GM18909 (cell line): ENCODE measurements around the gene FBXO42.

ENCODE experiments used
- ATAC-seq: cut with Tn5 transposase; IDR thresholded peaks from one replicate; pipeline ENCODE4 v1.9.1; 2021; ENCODE audit warnings: mild to moderate bottlenecking; ENCODE audit not compliant: unreplicated experiment, poor library complexity

Gene FBXO42

DNA sequence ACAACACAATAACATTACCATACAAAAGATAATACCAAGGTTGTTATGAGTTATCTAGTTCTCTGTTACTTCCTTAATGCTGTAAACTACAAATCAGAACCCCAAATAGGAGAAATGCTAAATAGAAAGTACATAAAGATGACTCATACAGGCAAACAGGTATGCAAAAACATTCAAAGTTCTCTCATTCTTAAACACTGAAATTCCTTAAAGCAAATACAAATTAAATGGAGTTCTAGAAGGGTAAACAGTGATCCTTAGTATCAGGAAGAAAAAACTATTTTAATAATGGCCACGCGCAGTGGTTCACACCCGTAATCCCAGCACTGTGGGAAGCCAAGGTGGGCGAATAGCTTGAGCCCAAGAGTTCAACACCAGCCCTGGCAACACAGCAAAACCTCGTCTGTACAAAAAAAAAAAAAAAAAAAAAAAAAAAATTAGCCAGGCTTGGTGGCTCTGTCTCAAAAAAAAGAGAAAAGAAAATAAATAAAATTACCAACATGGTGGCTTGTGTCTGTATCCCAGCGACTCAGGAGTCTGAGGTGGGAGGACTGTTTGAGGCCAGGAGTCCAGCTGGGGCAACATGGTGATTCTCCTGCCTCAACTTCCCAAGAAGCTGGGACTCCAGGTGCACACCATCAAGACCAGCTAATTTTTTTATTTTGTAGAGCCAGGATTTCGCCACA, 17.5 kb downstream of the FBXO42 start:
- no peak for ATAC-seq

GRCh38 chr1:16326833-16327404, 25.4 kb downstream of the FBXO42 start:
- no peak for ATAC-seq

DNA sequence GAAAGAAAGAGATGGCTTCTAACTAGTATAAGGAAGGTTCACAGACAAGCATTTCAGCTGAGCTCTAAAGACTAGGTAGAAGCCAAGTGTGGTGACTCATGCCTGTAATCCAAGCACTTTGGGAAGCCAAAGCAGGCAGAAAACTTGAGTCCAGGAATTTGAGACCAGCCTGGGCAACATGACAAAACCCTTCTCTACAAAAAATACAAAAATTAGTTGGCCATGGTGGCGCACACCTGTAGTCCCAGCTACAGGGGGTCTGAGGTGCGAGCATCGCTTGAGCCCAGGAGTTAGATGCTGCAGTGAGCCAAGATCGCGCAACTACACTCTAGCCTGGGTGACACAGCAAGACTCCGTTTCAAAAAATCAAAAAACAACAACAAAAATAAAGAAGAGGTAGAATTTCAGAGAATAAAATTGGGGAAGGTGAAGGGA, 27.8 kb downstream of the FBXO42 start:
- no peak for ATAC-seq

DNA sequence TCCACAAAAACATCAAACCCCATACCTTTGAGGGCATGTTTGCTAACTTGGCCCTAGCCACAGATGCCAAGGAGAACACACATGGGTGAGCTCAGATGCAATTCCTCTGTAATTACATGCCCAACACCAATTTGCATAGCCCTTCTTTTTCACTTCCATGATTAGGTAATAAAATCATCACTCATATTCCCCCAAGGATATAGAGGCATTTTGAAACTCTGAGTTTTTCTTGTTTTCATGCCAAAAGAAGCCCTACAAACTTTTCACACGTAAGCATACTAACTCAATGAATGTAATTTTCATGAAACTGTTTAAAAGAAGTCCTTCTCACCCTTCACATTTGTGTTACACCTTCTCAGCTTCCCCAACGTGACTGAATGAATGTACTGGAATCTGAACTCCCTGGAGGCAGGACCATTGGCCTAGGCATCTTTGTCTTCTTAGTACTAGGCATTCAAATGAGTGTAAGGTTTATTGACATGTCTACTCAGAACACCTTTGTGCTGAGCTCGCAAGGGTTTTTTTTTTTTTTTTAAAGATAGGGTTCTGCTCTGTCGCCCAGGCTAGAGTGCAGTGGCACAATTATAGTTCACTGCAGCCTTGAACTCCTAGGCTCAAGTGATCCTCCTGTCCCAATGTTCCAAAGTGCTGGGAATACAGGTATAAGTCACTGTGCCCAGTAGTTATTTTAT, 31.0 kb downstream of the FBXO42 start:
- no peak for ATAC-seq

DNA sequence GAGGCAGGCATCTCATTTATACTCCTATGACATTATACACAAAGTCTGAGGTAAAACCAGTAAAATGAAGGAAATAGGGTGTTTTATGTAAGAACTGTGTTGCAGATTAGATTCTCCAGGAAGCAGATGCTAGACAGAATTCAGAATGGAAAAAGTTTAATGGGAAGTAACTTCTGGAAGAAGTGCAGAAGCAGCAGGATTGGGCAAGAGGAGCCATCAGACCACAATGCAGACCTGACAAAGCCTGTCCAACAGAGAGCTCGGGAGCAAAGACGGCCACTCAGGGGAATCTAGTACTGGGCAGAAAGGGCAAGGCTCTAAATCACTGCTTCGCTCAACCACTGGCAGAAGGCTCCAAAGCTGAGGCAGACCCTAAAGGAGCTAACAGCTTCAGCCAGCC, 33.7 kb downstream of the FBXO42 start:
- no peak for ATAC-seq

DNA sequence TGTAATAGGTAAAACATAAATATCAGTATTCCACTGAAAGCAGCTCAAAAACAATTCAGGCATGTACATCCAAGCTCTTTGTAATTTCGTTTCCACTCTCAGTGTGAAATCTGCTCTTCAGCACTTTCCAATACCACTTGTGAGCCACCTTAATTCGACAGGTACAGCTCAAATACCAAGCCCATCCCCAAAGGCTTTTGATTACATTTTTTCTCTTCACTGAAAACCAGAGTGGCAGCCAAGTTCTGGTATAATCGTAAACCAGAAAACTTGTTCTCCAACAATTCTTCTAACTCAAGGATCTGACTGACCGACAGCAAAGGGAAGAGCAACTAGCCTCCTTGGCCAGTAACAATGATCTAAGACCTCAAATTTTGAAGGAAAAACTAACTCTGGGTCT, 36.8 kb downstream of the FBXO42 start:
- no peak for ATAC-seq

GRCh38 chr1:16307222-16307621, 45.1 kb downstream of the FBXO42 start:
- no peak for ATAC-seq

- no peak for ATAC-seq
Measured at GRCh38 chr1:16302709-16303627, 49.3 kb downstream of the FBXO42 start.

DNA sequence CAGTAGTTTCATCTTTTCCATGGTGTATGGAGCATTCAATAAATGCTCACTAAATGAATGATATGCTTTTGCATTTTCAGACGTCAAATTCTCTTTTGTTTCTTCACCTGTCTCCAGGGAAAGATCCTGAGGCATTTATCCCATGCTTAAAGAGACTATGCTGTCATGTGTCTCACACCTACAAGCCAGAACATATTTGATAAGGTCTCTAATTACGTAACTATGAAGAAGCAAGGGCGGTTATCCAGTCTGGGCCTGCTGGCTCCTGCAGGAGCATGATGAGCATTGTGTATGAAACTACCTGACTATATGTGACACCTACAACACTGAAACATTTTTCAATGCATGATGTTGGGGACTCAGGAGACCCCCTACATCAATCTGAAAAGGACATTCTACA, 51.8 kb downstream of the FBXO42 start:
- no peak for ATAC-seq

DNA sequence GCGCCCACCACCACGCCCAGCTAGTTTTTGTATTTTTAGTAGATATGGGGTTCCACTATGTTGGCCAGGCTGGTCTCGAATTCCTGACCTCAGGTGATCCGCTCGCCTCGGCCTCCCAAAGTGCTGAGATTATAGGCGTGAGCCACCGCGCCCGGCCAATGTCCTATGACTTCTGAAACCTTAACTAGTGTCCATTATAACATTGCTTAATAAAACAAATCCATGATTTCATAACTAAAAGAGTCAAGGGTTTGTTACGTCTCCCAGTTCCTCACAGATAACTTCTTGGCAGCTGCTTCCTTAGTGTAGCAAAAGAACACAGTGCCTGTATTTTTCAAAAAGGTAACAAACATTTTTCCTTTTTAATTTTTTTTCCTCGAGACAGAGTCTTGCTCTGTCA, 53.6 kb downstream of the FBXO42 start:
- no peak for ATAC-seq

GRCh38 chr1:16296643-16297042, 55.6 kb downstream of the FBXO42 start:
- ATAC-seq: no peak

DNA sequence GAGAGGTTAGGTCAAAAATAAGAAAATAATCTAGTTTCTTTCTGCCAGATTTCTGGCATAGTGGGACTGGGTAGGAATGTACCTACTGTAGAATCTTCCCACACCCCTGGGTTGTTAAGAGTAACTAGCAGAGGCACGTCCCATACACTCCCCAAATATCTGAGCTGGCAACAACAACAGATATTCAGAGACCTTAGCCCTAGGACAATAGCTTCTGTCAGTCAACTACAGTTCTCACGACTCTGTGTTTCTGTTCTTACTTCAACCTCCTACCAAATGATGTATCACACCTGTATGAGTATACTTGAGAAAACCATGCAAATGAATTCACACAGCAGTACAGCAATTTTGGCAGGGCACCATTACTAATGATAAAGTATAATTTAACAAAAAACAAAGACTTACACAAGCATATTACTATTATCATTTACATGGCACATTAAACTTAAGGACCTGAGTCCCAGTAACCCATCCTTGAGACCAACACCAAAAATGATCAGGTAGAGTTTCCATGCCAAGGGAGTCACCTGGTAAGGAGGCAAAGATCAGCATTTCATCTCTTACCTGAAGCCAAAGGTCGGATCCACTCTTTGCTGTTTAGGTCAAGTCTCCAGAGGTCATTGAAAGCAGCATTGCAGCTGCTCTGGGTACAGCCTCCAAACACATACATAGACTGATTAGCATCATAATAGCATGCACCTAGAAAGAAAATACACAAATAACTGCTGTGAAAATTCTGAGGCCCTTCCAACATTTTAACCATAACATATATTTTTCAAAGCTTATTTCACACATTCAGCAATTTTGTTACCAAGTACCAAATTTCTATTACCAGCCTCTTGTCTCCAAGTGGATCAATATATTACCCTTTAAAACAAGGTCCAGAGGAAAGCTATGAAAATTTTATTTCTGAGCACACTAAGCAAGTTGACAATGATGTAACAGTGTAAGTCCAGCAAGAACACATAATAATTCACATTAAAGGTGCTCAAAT, 57.8 kb downstream of the FBXO42 start:
- no peak for ATAC-seq

- no peak for ATAC-seq
Measured at GRCh38 chr1:16293538-16293937, 58.7 kb downstream of the FBXO42 start.

- no peak for ATAC-seq
Measured at GRCh38 chr1:16292739-16293138, 59.5 kb downstream of the FBXO42 start.

- no peak for ATAC-seq
Measured at GRCh38 chr1:16289959-16290358, 62.3 kb downstream of the FBXO42 start.

DNA sequence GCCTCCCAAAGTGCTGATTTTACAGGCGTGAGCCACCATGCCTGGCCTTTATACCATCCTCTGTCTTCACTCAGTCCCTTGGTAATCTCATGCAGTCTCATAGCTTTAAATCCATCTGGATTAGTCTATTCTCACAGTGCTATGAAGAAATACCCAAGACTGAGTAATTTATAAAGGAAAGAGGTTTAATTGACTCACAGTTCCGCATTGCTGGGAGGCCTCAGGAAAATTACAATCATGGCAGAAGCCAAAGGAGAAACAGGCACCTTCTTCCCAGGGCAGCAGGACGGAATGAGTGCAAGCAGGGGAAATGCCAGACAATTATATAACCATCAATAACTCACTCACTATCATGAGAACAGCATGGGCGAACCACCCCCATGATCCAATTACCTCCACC, 66.2 kb downstream of the FBXO42 start:
- no peak for ATAC-seq

DNA sequence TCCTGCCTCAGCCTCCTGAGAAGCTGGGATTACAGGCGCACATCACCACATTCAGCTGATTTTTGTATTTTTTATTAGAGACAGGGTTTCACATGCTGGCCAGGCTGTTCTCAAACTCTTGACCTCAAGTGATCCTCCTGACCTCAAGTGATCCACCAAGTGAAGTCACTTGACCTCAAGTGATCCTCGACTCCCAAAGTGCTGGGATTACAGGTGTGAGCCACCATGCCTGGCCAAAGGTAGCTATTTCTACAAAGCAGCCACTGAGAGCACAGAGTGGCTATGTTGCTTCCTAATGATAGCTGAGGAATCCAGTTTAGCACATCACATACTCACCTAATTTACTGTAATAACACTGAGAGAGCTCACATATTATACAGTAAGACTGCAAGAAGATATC, 70.5 kb downstream of the FBXO42 start:
- ATAC-seq: no peak

DNA sequence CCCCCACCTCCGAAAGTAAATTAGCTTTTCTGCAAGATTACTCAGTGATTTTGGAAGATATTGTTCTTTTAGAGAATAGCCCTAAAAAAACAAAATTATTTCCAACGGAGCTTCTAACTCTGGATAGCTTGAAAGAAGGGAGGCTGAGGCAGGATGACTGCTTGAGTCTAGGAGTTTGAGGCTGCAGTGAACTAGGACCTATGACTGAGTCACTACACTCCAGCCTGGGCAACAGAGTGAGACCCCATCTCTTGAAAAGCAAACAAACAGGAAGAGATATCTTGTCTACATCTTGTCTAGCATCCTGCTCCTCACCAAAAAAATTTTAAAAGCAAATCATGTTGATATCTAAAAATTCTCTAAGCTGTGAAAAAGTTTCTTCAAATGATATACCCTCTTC, 73.1 kb downstream of the FBXO42 start:
- no peak for ATAC-seq

DNA sequence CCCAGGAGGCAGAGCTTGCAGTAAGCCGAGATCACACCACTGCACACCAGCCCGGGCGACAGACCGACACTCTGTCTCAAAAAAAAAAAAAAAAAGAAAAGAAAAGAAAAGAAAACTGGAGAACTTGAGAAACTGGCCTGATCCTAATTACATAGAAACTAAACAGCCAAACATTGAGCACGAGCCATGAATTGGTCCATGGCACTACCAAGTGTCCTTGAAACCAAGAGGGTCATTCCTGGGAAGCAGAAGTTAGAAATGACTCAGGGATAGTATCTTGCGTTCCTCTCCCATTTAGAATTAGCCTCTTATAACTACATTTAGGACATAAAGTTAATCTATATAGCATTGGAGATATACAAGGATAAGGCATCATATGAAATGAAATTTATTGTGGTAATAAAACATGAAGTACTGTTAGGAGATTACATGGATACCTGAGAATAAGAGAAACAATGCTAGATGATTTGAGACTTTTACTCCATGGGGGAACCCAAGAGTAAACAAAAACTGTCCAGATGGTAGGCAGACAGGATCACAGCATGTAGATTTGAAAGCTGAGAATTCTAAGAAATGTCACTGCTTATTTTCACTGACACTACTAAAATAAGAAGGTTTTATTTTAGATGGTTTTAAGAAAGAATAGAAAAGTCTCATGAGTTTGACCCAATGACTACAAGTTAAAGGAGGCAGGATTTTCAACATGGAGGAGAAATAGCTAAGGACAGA, 75.8 kb downstream of the FBXO42 start:
- ATAC-seq: no peak
